Heart right ventricle (tissue), 16 donors: ENCODE data around the gene COL9A1. TPM values are rescaled to one million over a fixed set of nuclear protein-coding genes. Genes with fewer than 3 reads are reported as not detected.

Experiments
- ATAC-seq, 8 donors: fragments of 200-7000 bp; cut with Tn5 transposase; one replicate each; pipeline ENCODE4 v1.9.1; 2020; ENCODE audit warnings: mild to moderate bottlenecking in 8 of 8, moderate library complexity in 8 of 8, moderate number of reproducible peaks in 1 of 8
- DNase-seq, 2 donors: peaks; one replicate each; pipeline ENCODE4 v3.0.0-alpha.2; 2020
- H3K27ac ChIP-seq, 10 donors: fragments of 200-600 bp; sonication (generic) in 2 of 10; one replicate each; pipeline versions ENCODE4 v1.5.0 to v1.8.0; 2020 to 2022; ENCODE audit warnings: mild to moderate bottlenecking in 3 of 10
- H3K27me3 ChIP-seq, 7 donors: fragments of 200-600 bp; one replicate each; pipeline ENCODE4 v1.8.0; 2021 to 2022; ENCODE audit warnings: mild to moderate bottlenecking in 2 of 7
- H3K36me3 ChIP-seq, 9 donors: fragments of 200-600 bp; sonication (generic) in 1 of 9; one replicate each; pipeline versions ENCODE4 v1.5.0 to v1.8.0; 2020 to 2022; ENCODE audit warnings: mild to moderate bottlenecking in 2 of 9
- H3K4me1 ChIP-seq, 9 donors: fragments of 200-600 bp; sonication (generic) in 1 of 9; one replicate each; pipeline versions ENCODE4 v1.5.0 to v1.8.0; 2020 to 2022; ENCODE audit warnings: mild to moderate bottlenecking in 4 of 9
- H3K4me3 ChIP-seq, 10 donors: fragments of 200-600 bp; sonication (generic) in 2 of 10; one replicate each; pipeline versions ENCODE4 v1.5.0 to v1.8.0; 2020 to 2022; ENCODE audit warnings: mild to moderate bottlenecking in 7 of 10, moderate library complexity in 2 of 10
- H3K9me3 ChIP-seq, 11 donors: fragments of 200-600 bp in 10 of 11; sonication (generic) in 2 of 11; one replicate each; pipeline versions ENCODE4 v1.5.0 to v1.8.0; 2013 to 2022; ENCODE audit warnings: mild to moderate bottlenecking in 2 of 11, control low read depth in 1 of 11, moderate library complexity in 1 of 11
- CTCF ChIP-seq, 9 donors: fragments of 200-600 bp; sonication (generic) in 2 of 9; IDR thresholded peaks; one replicate each; pipeline versions ENCODE4 v1.5.0 to v1.8.0; 2021 to 2022; ENCODE audit warnings: antibody characterized with exemption in 9 of 9, mild to moderate bottlenecking in 5 of 9, moderate library complexity in 1 of 9
- WGBS, 2 donors: extraction: QIAGEN DNeasy Blood & Tissue Kit; methylation state at CpG; one replicate each; pipeline ENCODE4 v1.1.7; 2013; ENCODE audit warnings: inconsistent platforms in 1 of 2; 5-methylcytosine and 5-hydroxymethylcytosine counted together
- intact Hi-C, 10 donors: fragments of 100-400 bp; cut with DNase I; formaldehyde crosslinking; loops; one replicate each; pipeline versions ENCODE4 v1.11.1 to v1.14.2; 2022
- polyA plus RNA-seq, 2 donors: library from polyadenylated mRNA; stranded (reverse); fragments of 200-250 nt; gene quantifications; one replicate each; pipeline ENCODE4 v1.2.3, GENCODE V29; 2013
- total RNA-seq, 10 donors: library from RNA; stranded (reverse); fragmentation: NEBNext Ultra II Directional in 3 of 10; extraction: Animal tissue kit (Norgen Biotek cat#: 25700) in 3 of 10; gene quantifications; one replicate each; pipeline versions ENCODE4 v1.2.1 to v1.2.4, GENCODE V29; 2021 to 2023
- donor health status: Arrhythmogenic right ventricular cardiomyopathy.
- donor health status: ischemic (EF 13 %, LVEDD 7.1; RV severe dilation, severe dysfunction).
- donor health status: healthy with polysubstance abuse.
- donor health status: DM: no; HTN: yes; CAD: no.
- donor health status: DM: no; HTN: no; CAD: no.
- donor health status: ischemic (EF 25% LVEDD 6.9; RV normal size, moderate dysfunction).
- donor health status: ischemic (EF 25% LVEDD 5.7; RV mildly dilated, moderate dysfunction).
- donor health status: healthy.
- donor health status: DM: yes; HTN: yes; CAD: no.
- donor health status: Ischemic cardiomyopathy.
- donor health status: ischemic (EF 35%, LVEDD 5.7; RV mildly dilated, moderate dysfunction).
- donor health status: nonischemic (EF 11% LVEDD 7.7; RV severe dilation, severe dysfunction).
- donor health status: DM: yes; HTN: yes; CAD: no.
- donor health status: PGD.
- donor health status: ischemic (EF 29% LVEDD 5.4; RV normal size, mild dysfunction).
- donor health status: nonischemic (EF 23%, LVEDD 6.1; RV moderate dilation, normal function).

Gene COL9A1
- total and polyA plus RNA-seq, 12 donors: 0.16 to 5.2 (median 0.51) TPM; not detected in 1

GRCh38 chr6:70208235-70208790 lies 94.6 kb downstream of the COL9A1 start:
- TF ChIP-seq CTCF (IDR thresholded peaks at IDR 0.05): no peak
- 82 to 84% methylated on average over 1 of the region's 1 CpG for WGBS, 2 donors
- DNase-seq (no peak), ATAC-seq (no peak)
- Histone ChIP-seq H3K4me3 (no peak overlapping the region), H3K27me3 (no peaks in the 10 kb centered on the region), H3K4me1 (no peaks in the 10 kb centered on the region), H3K9me3 (no peaks in the 10 kb centered on the region), H3K27ac (no peak overlapping the region), H3K36me3 (no peaks in the 10 kb centered on the region)
- intact Hi-C loops: no loop called here

GRCh38 chr6:70198785-70199184 lies 104.1 kb downstream of the COL9A1 start:
- Histone ChIP-seq H3K4me1 (no peaks in the 10 kb centered on the region), H3K27me3 (no peaks in the 10 kb centered on the region), H3K4me3 (no peak overlapping the region), H3K36me3 (no peaks in the 10 kb centered on the region), H3K27ac (no peak overlapping the region), H3K9me3 (no peaks in the 10 kb centered on the region)
- WGBS, 2 donors: 69 to 75% methylated on average over 2 of the region's 2 CpGs
- no peak for TF ChIP-seq CTCF (IDR thresholded peaks at IDR 0.05)
- no peak for ATAC-seq
- DNase-seq: no peak
- intact Hi-C loops: no loop called here

- no peaks in the 10 kb centered on the region for H3K4me1 ChIP-seq
- no peak overlapping the region for H3K4me3 ChIP-seq
- H3K9me3 ChIP-seq: no peaks in the 10 kb centered on the region
- intact Hi-C loops: no loop called here
- WGBS, 2 donors: 86 to 94% methylated on average over 2 of the region's 2 CpGs
- no peak overlapping the region for H3K27ac ChIP-seq
- TF ChIP-seq CTCF (IDR thresholded peaks at IDR 0.05): no peak
- no peaks in the 10 kb centered on the region for H3K36me3 ChIP-seq
- H3K27me3 ChIP-seq: peaks cover 0 to 3% (median 0%) of the 10 kb centered on the region in 7 donors
- ATAC-seq: no peak
- DNase-seq: no peak
These were observed 106.4 kb downstream of the COL9A1 start for GRCh38 chr6:70196531-70196930.

- ATAC-seq: no peak
- H3K4me3 ChIP-seq: no peak overlapping the region
These were observed 108.5 kb downstream of the COL9A1 start for GRCh38 chr6:70194421-70194820.

More at GRCh38 chr6:70194421-70194820, 108.5 kb downstream of the COL9A1 start:
- no peaks in the 10 kb centered on the region for H3K9me3 ChIP-seq
- H3K36me3 ChIP-seq: no peaks in the 10 kb centered on the region
- peaks cover 0 to 3% (median 0%) of the 10 kb centered on the region in 7 donors for H3K27me3 ChIP-seq
- TF ChIP-seq CTCF (IDR thresholded peaks at IDR 0.05): no peak
- intact Hi-C loops: no loop called here
- no peaks in the 10 kb centered on the region for H3K4me1 ChIP-seq
- no peak overlapping the region for H3K27ac ChIP-seq
- DNase-seq: no peak
